NCI-H82 treated with DMSO at 0.1 percent for 48 hours (cell line): Measurements from ENCODE around the gene FERMT3.

Source experiments
- DNase-seq: peaks from one replicate; lab custom pipeline; 2025; ENCODE audit not compliant: unreplicated experiment; lab: John Stamatoyannopoulos, UW

Gene FERMT3

GRCh38 chr11:64247729-64248531, 41.4 kb downstream of the FERMT3 start:
- DNase-seq: no peak

GRCh38 chr11:64248578-64248977, 42.1 kb downstream of the FERMT3 start:
- no peak for DNase-seq

- DNase-seq: no peak
These were observed 42.5 kb downstream of the FERMT3 start for GRCh38 chr11:64249038-64249437.

GRCh38 chr11:64249563-64250414, 43.3 kb downstream of the FERMT3 start:
- DNase-seq: no peak

- no peak for DNase-seq
These were observed 44.0 kb downstream of the FERMT3 start for GRCh38 chr11:64250415-64251015.

- no peak for DNase-seq
These were observed 44.7 kb downstream of the FERMT3 start, which contains the start of gene PLCB3 for GRCh38 chr11:64251016-64251752. PLCB3 (plus strand) TSS chr11:64251530; CDS start chr11:64251650, 120 bp downstream.

GRCh38 chr11:64251753-64252002, 45.2 kb downstream of the FERMT3 start:
- no peak for DNase-seq

- DNase-seq: no peak
These were observed 45.7 kb downstream of the FERMT3 start for GRCh38 chr11:64252003-64252872.

GRCh38 chr11:64253043-64253442, 46.5 kb downstream of the FERMT3 start:
- DNase-seq: no peak

GRCh38 chr11:64253481-64253880, 47.0 kb downstream of the FERMT3 start:
- DNase-seq: no peak

- no peak for DNase-seq
These were observed 47.8 kb downstream of the FERMT3 start for GRCh38 chr11:64254326-64254725.

GRCh38 chr11:64255135-64256128, 48.9 kb downstream of the FERMT3 start:
- DNase-seq: no peak

- DNase-seq: no peak
These were observed 49.8 kb downstream of the FERMT3 start for GRCh38 chr11:64256300-64256699.

- DNase-seq: no peak
These were observed 51.8 kb downstream of the FERMT3 start for GRCh38 chr11:64258356-64258755.

GRCh38 chr11:64258946-64259532, 52.5 kb downstream of the FERMT3 start:
- DNase-seq: no peak

- no peak for DNase-seq
These were observed 53.1 kb downstream of the FERMT3 start for GRCh38 chr11:64259533-64260067.

- DNase-seq: no peak
These were observed 53.7 kb downstream of the FERMT3 start for GRCh38 chr11:64260147-64260708.

GRCh38 chr11:64261556-64262080, 55.1 kb downstream of the FERMT3 start:
- no peak for DNase-seq
